ENCODE results near the gene DYSF.

The DYSF gene

DNA sequence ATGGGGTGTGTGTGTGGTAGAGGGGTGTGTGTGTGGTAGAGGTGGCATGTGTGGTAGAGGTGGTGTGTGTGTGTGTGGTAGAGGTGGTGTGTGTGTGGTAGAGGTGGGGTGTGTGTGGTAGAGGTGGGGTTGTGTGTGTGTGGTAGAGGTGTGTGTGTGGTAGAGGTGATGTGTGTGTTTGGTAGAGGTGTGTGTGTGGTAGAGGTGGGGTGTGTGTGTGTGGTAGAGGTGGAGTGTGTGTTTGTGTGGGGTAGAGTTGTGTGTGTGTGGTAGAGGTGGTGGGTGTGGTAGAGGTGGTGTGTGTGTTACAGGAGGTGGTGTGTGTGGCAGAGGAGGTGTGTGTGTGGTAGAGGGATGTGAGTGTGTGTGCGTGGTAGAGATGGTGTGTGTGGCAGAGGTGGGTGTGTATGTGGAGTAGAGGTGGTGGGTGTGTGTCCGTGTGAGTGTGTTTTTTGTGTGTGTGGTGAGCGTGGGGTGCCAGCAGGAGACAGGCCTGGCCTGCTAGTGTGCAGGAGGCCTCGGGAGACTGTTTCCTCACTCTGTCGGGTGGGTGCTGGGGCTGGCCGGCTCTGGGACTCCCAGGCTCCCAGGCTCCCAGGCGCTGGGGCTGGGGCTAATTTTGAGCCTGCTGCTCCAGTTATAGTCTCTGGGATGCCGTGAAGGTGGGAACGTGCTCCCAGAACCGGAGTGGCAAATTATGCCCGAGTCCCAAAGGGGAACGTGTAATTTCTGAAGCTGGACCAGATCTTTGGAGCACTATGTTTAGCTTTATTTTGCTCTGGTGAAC, 165.2 kb downstream of the DYSF start:
- Histone ChIP-seq H3K36me3 (peaks cover 0 to 24% (median 0%) of the 10 kb centered on the region in 11 experiments; a peak in 7 of 22 replicates), H3K9me3 (replicated peaks in 1 of 11) (no peaks in the 10 kb centered on the region), H3K4me2 (peak overlapping the region in 4 of 11 experiments; percentile 12 to 25 (median 15); a peak in 3 of 22 replicates), H3K4me1 (peaks cover 15 to 43% (median 23%) of the 10 kb centered on the region in 10 experiments), H3K27ac (no peak overlapping the region), H3K27me3 (no peaks in the 10 kb centered on the region), H3K9ac (0 out of 22 replicates have a peak overlapping the region, but pooled peaks of 1 of the 11 experiments have one; percentile 2), H3K4me3 (no peak overlapping the region), H4K20me1 (peaks cover 0 to 29% (median 6%) of the 10 kb centered on the region in 11 experiments; a peak in 4 of 22 replicates)
- no peak for TF ChIP-seq Cebpa-rat (IDR thresholded peaks at IDR 0.05)

DNA sequence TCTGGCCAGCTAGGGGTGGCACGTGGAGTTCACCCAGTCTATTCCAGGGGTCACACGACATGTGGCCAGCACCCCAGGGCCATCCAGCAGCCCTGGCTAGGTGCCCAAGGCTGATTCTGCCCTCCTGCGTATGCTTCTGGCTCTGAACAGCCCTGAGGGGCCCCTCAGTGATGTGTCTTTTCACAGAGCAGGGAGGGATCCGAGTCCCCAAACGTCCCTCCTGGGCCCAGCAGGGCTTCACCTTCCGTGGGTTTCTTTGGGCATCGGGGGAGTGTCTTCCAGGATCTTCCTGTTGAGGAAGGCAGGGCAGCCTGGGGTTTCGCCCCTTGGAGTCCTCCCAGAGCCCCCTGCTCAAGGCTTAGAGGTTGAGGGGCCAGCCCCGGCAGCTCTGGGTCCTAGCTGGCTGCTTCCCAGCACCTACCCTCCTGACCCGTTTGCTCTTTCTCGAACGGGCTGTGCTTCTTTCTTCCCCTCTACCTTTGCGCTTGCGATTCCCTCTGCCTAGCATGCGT, 165.9 kb downstream of the DYSF start:
- Histone ChIP-seq H4K20me1 (peaks cover 0 to 23% (median 6%) of the 10 kb centered on the region in 11 experiments; a peak in 4 of 22 replicates), H3K27ac (no peak overlapping the region), H3K4me1 (peaks cover 14 to 41% (median 23%) of the 10 kb centered on the region in 10 experiments), H3K27me3 (no peaks in the 10 kb centered on the region), H3K9ac (no peak overlapping the region), H3K4me2 (0 out of 22 replicates have a peak overlapping the region, but pooled peaks of 1 of the 11 experiments have one; percentile 25), H3K4me3 (no peak overlapping the region), H3K36me3 (peaks cover 0 to 16% (median 0%) of the 10 kb centered on the region in 11 experiments; a peak in 5 of 22 replicates), H3K9me3 (replicated peaks in 1 of 11) (no peaks in the 10 kb centered on the region)
- no peak for TF ChIP-seq Cebpa-rat (IDR thresholded peaks at IDR 0.05)

DNA sequence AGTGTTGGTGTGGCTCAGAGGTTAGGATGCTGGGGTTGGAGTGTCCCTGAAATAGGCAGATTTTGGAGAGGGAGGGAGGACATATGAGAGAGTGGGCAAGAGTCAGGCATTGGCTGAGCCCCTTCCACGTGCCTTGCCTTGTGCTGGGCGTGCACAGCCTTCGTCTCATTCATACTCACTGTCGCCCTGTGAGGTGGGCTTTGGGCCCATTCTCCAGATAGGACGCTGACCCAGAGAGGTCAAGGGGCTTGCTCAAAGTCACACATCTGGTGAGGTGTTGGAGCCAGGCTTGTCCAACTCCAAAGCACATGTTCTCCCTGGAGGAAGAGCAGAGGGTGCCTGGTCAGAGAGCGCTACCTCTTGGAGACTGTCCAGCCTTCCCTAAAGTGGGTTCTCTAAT, 166.8 kb downstream of the DYSF start:
- H3K9ac ChIP-seq, result no peak overlapping the region

DNA sequence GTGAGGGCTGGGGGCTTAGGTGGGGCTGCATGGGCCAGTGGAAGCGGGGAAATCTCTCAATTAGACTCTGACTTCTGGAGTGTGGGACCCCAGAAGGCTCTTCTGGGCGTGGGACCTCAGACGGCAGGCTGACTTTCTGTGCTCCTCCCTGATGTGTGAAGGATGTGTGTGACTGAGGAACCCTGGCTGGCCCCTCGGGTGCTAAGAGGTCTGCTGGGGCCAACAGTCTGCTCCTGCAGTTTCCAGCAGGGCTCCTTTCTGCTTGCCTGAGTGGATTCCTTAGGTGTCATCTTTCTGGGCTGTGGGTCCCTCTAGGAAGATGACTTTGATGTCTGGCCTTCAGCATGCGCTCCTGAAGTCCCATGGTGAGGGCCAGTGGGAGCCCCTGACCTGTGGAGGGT, 167.5 kb downstream of the DYSF start:
- Histone ChIP-seq H3K27ac (no peak overlapping the region), H4K20me1 (peaks cover 0 to 13% (median 6%) of the 10 kb centered on the region in 11 experiments; a peak in 4 of 22 replicates), H3K4me1 (peaks cover 0 to 27% (median 12%) of the 10 kb centered on the region in 10 experiments; a peak in 12 of 20 replicates), H3K36me3 (peaks cover 0 to 3% (median 0%) of the 10 kb centered on the region in 11 experiments; a peak in 1 of 22 replicates), H3K4me3 (no peak overlapping the region), H3K4me2 (peak overlapping the region in 4 of 11 experiments; percentile 40 to 46 (median 46); a peak in 3 of 22 replicates), H3K27me3 (no peaks in the 10 kb centered on the region), H3K9me3 (replicated peaks in 1 of 11) (no peaks in the 10 kb centered on the region), H3K9ac (no peak overlapping the region)
- TF ChIP-seq Cebpa-rat (IDR thresholded peaks at IDR 0.05), result no peak

More for the DNA sequence above, 166.8 kb downstream of the DYSF start:
- peaks cover 0 to 15% (median 6%) of the 10 kb centered on the region in 11 experiments; a peak in 4 of 22 replicates for H4K20me1 ChIP-seq
- TF ChIP-seq Cebpa-rat (IDR thresholded peaks at IDR 0.05), result no peak
- H3K9me3 ChIP-seq (replicated peaks in 1 of 11), result no peaks in the 10 kb centered on the region
- no peaks in the 10 kb centered on the region for H3K27me3 ChIP-seq
- H3K4me3 ChIP-seq, result no peak overlapping the region
- H3K27ac ChIP-seq, result no peak overlapping the region
- H3K4me1 ChIP-seq, result peaks cover 6 to 33% (median 16%) of the 10 kb centered on the region in 10 experiments
- H3K4me2 ChIP-seq, result peak overlapping the region in 8 of 11 experiments; percentile 24 to 46 (median 38); a peak in 13 of 22 replicates
- peaks cover 0 to 10% (median 0%) of the 10 kb centered on the region in 11 experiments; a peak in 2 of 22 replicates for H3K36me3 ChIP-seq

DNA sequence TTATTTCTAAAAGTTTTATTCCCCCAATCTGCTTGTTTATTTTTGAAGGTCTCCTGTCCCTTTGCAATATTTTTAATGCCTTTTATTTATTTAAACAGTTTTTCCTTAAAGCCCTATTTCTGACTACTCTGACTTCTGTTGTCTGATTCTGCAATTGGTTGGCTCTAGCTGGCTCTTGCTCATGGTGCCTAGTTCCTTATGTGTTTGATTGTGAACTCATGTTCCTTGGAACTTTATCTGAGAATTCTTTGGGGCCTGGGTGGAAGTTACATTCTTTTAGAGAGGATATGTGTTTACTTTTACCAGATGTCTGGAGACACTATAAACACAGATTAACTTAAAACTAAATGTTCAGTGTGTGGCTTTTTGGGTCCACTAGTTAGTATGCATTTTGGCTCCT, 175.9 kb downstream of the DYSF start:
- no peak overlapping the region for H3K4me3 ChIP-seq
- peaks cover 0 to 29% (median 0%) of the 10 kb centered on the region in 11 experiments; a peak in 3 of 22 replicates for H3K36me3 ChIP-seq
- H3K9me3 ChIP-seq (replicated peaks in 1 of 11), result peaks cover 0 to 6% (median 0%) of the 10 kb centered on the region in 11 experiments; a peak in 1 of 22 replicates
- no peaks in the 10 kb centered on the region for H3K27me3 ChIP-seq
- no peaks in the 10 kb centered on the region for H4K20me1 ChIP-seq
- H3K4me2 ChIP-seq, result peak overlapping the region in 4 of 11 experiments; percentile 62 to 88 (median 66); a peak in 5 of 22 replicates
- no peak for TF ChIP-seq Cebpa-rat (IDR thresholded peaks at IDR 0.05)
- H3K9ac ChIP-seq, result no peak overlapping the region
- peaks cover 0 to 30% (median 8%) of the 10 kb centered on the region in 10 experiments; a peak in 12 of 20 replicates for H3K4me1 ChIP-seq
- peak overlapping the region in 1 of 11 experiments; percentile 60; a peak in 2 of 22 replicates for H3K27ac ChIP-seq

DNA sequence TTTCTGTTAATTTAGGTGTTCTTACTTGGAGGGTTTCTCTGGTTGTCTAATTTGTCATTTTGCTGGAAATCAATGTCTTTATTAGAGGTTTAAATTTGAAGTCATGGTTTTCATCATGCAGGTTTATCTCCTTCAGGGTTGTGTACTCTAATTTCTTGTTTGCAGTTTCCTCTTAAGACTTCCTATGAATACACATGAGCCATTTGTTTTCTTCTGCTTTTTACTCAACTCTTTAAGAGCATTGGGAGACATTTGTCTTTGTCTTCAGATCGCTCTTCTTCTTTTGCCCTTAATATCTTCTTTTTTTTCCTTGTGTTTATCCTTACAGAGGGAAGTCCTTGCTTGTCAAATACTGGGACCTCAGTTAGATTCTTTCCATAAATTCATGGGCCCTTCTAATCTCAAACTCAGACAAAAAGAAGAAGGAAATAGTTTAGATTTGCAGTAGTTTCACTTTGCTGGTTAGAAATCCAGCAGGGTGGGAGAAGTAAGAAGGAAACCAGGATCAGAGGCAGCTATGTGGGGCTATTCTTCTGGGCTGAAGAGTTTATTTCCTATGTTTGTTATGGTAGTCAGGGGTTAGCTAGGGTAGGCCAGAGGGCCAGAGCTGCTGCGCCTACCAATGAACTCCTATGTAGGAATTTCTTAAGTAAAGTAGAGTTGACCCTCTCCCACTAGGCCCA, 176.6 kb downstream of the DYSF start:
- Histone ChIP-seq H3K27me3 (no peaks in the 10 kb centered on the region), H3K4me2 (peak overlapping the region in 7 of 11 experiments; percentile 3 to 88 (median 62); a peak in 12 of 22 replicates), H3K27ac (peak overlapping the region in 4 of 11 experiments; percentile 57 to 69 (median 63); a peak in 8 of 22 replicates)

DNA sequence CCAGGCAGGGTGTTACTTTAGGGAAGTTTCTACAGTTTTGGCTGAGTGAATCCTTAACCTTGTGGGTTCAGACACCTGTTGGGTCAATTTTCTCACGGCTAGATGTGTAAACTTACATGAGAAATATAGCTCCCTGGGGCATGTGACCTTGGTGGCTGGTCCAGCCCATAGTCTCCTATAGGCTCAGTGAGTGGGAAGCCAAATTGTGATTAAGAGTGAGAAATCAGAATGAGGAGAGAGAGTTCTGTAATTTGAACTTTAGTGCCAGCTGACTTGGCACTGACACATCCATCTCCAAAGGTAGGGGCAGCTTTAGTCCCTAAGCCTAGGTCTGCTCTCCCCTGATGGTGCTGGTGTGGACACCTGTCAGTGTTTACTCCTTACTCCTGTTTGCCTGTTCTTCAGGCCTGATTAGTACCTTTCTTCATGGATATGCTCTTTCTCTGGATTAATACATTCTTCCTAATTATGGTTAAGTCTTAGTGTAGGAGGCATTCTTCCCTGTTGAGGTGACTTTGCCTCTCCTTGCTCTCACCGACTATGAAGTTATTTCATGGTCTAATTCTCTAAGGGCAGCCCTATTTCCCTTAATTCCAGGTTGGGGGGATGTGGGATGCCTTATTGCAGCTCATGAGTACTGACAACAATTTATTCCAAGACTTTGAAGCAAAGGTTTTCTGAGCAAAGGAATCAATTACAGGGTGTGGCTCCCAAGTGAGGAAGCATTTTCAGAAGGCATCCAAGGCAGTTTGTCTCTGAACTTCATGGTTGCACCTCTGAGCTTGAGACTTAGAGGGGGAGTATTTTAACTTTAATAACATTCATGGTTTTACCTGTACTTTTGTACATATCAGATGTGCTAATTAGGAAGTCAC, 177.3 kb downstream of the DYSF start:
- TF ChIP-seq Cebpa-rat (IDR thresholded peaks at IDR 0.05), result no peak
- H3K4me1 ChIP-seq, result peaks cover 0 to 38% (median 8%) of the 10 kb centered on the region in 10 experiments; a peak in 12 of 20 replicates
- peak overlapping the region in 7 of 11 experiments; percentile 3 to 88 (median 62); a peak in 11 of 22 replicates for H3K4me2 ChIP-seq
- peak overlapping the region in 4 of 11 experiments; percentile 57 to 69 (median 63); a peak in 8 of 22 replicates for H3K27ac ChIP-seq
- peak overlapping the region in 3 of 11 experiments; percentile 10 to 58 (median 22); a peak in 2 of 22 replicates for H3K9ac ChIP-seq
- no peaks in the 10 kb centered on the region for H4K20me1 ChIP-seq
- peak overlapping the region in 1 of 10 experiments; percentile 19; a peak in 1 of 20 replicates for H3K4me3 ChIP-seq
- peaks cover 0 to 29% (median 0%) of the 10 kb centered on the region in 11 experiments; a peak in 3 of 22 replicates for H3K36me3 ChIP-seq
- no peaks in the 10 kb centered on the region for H3K27me3 ChIP-seq
- H3K9me3 ChIP-seq (replicated peaks in 1 of 11), result peaks cover 0 to 6% (median 0%) of the 10 kb centered on the region in 11 experiments; a peak in 1 of 22 replicates

More for the DNA sequence above, 176.6 kb downstream of the DYSF start:
- Histone ChIP-seq H3K36me3 (peaks cover 0 to 29% (median 0%) of the 10 kb centered on the region in 11 experiments; a peak in 3 of 22 replicates), H3K4me1 (peaks cover 0 to 37% (median 8%) of the 10 kb centered on the region in 10 experiments; a peak in 12 of 20 replicates), H3K9ac (peak overlapping the region in 4 of 11 experiments; percentile 10 to 58 (median 36); a peak in 4 of 22 replicates), H3K4me3 (peak overlapping the region in 2 of 10 experiments; percentile 19 to 21; a peak in 2 of 20 replicates), H4K20me1 (no peaks in the 10 kb centered on the region), H3K9me3 (replicated peaks in 1 of 11) (peaks cover 0 to 6% (median 0%) of the 10 kb centered on the region in 11 experiments; a peak in 1 of 22 replicates)
- TF ChIP-seq Cebpa-rat (IDR thresholded peaks at IDR 0.05), result no peak

All from BLaER1 treated with 17β-estradiol and CSF1 and Interleukin-3, amounts not matched to agents 10 nM and 100 nM (cell line).